Measurements from ENCODE around the gene EDAR.

Gene EDAR

DNA sequence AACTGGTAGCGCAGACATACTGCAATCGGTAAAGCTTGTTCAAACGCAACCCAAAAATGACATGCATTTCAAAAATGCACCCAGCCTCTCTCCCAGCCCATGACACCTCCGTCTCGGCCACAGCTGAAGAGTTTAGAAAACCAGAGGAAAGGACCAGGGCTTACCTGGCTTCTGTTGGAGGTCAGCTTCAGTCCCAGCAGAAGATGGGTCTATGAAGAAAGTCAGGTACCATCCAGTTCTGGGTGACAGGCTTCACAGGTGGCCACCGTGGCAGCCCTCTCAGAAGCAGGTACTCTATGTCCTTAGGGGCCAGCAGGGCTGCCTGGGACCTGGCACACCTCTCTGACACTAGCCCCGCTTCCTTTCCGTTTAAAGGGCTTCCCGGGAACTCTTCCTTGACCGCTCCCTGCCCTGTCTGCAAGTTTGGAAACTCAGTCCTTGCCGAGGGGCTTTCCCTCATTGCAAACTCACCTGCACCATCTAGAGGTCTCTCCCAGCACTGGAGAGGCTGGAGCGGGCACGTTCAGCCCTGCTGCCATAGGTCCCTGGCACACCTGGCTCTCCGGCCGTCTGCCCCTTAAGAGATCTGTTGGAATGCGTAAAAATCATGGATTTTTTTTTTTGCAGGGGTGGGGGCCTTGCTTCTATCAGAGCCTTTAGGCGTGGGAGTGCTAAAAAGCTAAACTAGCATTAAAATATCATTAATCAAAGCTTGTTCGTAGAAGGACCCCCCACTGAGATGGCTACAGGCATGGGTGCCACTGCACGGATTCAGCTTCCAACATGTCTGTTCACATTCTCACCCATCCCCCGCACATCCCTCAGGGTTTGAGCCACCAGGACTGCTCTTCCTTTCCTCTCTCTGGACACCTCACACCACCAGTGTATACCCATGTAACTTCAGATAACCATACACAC is at the start of gene EDAR:
EDAR (minus strand) TSS at position 425 of the 918 bp plus-strand sequence. CDS start 58,206 bp downstream, outside the sequence.
- DNase-seq (ENCODE audit: low read depth in 2 of 2) = peak in 1 of 2 donors; percentile 43

DNA sequence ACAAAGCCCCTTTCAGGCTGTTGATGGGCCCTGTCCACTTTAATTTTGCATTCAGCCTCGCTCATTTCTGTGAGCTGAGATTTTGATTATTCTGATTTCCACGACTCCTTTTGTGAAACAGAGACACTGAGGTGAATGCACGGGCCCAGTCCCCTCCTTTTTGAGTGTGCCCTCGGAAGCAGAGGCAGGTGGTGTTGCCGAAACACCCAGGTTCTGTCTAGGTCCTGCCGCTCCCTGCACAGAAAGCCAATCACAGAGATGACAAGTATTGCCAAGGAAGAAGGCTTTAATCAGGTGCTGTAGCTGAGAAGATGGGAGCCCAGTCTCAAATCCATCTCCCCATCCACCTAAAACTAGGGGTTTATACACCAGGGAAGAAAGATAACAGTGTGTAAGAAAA is 44.2 kb upstream of the EDAR start:
- DNase-seq (ENCODE audit: low read depth in 2 of 2) = no peak

- DNase-seq (ENCODE audit: low read depth in 2 of 2) = no peak
Observed at GRCh38 chr2:109032229-109032820, 43.3 kb upstream of the EDAR start.

- peak; percentile 43 to 46 for DNase-seq (ENCODE audit: low read depth in 2 of 2)
Observed at GRCh38 chr2:109031476-109032228, 42.6 kb upstream of the EDAR start.

GRCh38 chr2:109030870-109031475 is 42.0 kb upstream of the EDAR start:
- no peak for DNase-seq (ENCODE audit: low read depth in 2 of 2)

DNA sequence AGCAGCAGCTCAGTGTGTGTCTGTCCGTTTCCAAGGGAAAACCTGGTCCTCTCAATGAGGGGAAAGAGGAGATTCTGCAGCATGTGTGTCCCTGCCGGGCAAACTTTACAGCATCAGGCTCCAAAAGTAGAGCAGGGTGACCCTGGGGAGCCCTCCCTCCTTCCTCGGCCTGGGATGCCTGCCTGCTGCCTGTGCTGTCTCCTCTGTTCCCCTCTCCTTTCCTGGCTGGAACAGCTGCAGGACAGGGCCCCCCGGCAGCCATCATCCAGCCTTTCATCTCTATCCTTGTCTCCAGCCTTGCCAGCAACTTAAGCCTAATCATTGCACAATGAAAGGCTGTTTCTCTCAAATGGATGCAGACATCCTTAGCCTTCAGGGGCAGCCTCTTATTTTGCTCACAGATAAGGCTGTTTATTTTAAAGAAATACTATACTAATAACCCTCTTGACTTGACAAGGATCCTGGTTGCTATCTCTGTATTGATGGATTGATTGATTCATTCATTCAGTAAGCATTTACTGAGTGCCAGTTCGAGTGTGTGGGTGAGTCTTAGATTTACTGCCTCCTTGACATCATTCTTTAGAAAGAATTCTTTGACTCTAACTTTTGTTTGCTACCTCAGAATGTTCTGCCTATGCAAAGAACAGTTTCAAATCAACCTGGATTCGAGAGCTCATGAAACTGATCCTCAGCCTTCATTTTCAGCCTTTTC is 40.6 kb upstream of the EDAR start:
- DNase-seq (ENCODE audit: low read depth in 2 of 2) = no peak

DNA sequence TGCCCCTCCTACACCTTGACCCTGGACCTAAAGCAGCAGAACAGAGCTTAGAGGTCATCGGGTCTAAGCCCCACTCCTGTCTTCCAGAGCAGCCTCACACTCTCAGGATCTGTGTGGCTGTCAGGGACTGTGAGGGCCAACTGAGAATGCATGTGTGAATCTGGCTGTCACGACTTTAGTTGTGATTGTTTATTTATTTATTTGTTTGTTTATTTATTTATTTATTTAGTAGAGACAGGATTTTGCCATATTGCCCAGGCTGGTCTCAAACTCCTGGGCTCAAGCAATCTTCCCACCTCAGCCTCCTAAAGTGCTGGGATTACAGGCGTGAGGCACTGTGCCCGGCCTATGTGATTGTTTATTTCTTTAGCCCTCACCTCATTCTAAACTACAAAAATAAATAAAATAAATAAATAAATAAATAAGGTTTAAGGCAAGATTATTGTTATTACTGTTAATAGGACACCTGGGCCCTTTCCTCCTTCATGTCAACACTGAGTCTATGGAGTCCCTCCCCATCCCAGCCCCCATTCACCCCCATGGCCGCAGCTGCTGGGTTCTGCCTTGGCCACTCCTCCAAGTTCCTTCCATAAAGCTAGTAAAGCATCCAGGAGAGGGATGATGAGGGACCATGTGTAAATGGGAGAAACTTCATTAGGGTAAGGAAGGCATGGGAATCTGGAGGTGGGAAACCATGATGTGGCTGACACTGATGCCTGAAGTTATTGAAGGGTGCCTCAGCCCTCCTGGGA is 39.9 kb upstream of the EDAR start:
- DNase-seq (ENCODE audit: low read depth in 2 of 2) = no peak

DNA sequence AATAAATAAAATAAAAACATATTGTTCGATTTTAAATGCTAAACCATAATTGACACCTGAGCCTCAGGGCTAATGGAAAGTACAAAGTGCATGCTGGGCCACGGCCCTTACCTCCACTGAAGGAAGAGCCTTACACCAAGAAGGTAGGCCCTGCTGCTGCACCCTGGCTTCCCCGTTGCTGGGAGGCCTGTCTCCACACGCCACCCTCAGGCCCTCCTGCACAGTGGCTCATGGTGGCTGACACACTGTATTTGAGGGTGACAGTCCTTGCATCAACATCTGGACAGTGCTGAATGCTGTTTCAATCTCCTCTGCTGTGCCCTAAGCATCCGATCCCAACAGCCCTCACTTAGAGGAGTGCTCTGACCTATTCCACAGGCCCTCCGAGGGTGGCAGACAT is 39.3 kb upstream of the EDAR start:
- no peak for DNase-seq (ENCODE audit: low read depth in 2 of 2)

- DNase-seq (ENCODE audit: low read depth in 2 of 2) = no peak
Observed at GRCh38 chr2:109027702-109028101, 38.7 kb upstream of the EDAR start.

GRCh38 chr2:109024477-109024876 is 35.5 kb upstream of the EDAR start:
- DNase-seq (ENCODE audit: low read depth in 2 of 2) = no peak

DNA sequence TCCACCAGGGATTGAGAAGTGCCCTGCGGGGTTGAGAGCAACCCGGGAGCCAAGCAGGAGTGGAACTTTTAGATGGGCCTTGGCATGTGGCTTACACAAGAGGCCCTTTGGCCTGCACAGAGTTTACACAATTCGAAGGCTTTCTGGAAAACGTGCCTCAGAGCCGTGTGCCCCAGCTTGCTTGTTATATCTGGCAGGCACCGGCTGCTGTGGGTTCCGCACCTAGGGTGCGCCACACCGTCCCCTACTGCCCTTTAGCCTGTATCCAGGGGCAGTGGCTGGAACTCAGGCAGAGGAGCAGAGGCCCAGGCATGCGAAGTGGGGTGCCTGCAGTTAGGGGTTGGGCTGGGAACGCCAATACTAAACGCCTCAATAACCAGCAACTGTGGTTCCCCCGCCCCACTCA is 32.9 kb upstream of the EDAR start:
- DNase-seq (ENCODE audit: low read depth in 2 of 2) = no peak

DNA sequence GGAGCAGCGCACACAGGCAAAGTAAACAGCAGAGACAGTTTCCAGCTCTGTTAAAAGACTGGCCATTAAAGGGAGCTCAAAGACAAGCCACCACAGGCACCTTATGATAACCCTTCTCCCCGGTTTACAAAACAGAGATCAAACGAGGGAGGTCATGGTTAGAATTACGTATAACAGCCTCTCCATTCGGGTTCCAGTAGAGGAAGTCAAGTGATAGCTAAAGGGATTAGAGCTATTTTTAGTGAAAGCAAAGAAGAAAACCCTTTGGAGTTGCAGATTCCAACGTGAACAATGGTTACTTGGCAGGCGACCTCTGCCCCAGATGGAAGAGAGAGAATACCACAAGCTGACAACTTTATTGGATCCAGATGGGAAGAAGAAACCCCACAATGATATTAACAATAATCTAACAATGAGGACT is 31.2 kb upstream of the EDAR start:
- no peak for DNase-seq (ENCODE audit: low read depth in 2 of 2)

DNA sequence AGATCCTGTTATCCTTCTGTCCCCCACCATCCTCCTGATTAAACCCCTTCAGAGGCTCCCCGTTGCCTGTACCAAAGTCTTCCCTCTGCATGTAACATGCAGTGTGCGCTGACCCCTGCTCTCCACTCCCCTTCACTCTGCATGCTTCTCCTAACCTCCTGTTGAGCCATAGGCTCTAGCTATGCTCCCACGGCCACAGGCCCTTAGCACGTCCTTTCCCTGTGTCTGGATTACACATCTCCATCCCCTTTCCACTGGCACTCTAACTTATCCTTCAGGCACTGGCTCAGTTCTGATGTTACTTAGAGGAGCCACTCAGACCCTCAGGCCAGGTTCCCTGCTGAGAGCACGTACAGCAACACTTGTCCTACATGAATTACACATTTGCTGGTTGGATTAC is 29.4 kb upstream of the EDAR start:
- DNase-seq (ENCODE audit: low read depth in 2 of 2) = no peak

DNA sequence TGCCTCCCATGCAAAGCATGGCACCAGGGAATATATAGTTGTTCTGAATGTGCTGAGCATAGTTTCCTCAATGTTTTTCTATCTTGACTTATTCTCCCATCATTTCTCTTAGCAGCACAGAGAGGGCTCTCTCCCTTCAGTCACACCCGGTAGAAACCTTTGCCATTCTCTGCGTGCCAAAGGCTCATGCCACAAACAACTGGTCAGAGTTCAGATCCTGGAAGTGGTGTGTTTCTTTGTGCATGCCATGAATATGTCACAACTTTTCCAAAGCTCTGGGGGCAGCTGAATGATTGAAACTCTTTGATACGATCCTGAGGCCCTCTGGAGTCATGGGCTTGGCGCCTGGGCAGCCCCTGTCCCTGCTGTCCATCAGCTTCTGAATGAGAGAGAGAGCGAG is 28.0 kb upstream of the EDAR start:
- no peak for DNase-seq (ENCODE audit: low read depth in 2 of 2)

DNA sequence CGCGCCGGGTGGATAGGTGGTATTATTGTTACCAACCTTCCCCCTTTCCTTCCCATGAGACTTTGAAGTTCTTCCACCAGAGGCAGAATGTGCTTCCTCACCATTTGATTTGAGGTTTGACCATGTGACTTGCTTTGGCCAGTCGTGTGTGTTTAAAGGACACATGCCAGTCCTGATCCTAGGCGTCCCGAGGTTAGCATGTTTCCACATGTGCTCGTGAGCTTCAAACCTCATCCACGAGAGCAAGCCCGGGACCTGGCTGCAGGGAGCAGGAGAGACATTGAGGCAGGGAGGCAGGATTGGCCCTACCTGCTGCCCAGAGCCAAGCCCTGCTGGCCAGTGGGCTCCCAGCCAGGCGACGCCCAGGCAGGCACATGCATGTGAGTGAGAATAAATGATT is 27.4 kb upstream of the EDAR start:
- no peak for DNase-seq (ENCODE audit: low read depth in 2 of 2)

GRCh38 chr2:109014476-109014875 is 25.5 kb upstream of the EDAR start:
- DNase-seq (ENCODE audit: low read depth in 2 of 2) = no peak

DNA sequence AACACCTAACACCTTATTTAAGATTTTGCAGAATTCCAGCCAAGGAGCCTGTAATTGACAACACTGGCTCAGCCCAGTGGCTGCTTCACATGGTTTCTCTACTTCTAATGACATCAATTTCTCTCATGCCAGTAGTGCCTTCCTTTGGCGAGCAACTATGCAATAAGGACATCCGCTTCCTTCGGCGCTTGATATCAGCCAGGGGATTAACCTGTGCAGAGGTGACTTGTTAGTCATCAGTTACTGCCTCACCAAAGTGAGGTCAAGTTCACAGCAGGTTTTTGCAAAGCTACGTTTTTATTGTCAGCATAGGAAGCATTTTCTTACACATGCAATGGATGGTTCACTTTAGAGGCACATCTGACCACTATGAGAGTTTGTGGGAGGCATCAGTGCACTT is 24.0 kb upstream of the EDAR start:
- DNase-seq (ENCODE audit: low read depth in 2 of 2) = no peak

DNA sequence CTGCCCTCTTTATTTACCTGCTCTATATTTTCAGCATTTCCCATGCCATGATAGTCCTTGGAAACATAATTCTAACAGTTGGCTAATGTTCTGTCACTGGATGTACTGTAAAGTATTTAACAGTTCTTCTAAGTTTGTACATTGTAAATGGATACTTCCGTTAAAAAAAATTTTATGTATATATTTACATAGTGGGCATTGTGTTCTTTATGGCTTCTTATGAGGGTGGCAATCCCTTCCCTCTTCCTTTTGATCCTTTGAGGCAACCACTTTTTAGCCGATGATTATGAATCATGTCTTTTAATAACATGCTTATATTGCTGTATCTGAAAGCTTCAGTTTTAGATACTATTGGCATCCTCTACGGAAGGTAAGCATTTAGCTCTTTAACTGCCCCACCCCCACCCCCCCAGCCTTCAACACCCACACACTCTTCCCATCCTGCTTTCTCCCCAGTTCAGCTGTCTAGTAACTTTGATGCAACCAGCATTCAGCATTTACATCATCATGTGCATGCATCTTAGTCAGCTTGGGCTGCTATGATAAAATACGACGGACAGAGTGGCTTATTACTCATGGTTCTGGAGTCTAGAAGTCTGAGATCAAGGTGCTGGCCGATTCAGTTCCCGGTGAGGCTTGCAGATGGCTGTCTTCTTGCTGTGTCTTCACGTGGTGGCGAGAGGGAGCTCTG is 21.0 kb upstream of the EDAR start:
- no peak for DNase-seq (ENCODE audit: low read depth in 2 of 2)

GRCh38 chr2:109006971-109007370 is 18.0 kb upstream of the EDAR start:
- no peak for DNase-seq (ENCODE audit: low read depth in 2 of 2)

- DNase-seq (ENCODE audit: low read depth in 2 of 2) = no peak
Observed at GRCh38 chr2:109005686-109006204, 16.7 kb upstream of the EDAR start.
